GM23338 (cell line): ENCODE measurements around the gene GLCE. TPM values are rescaled to one million over a fixed set of nuclear protein-coding genes. Genes with fewer than 3 reads are reported as not detected.

Experiments used
- ATAC-seq: fragments of 200-7000 bp; cut with Tn5 transposase; 3 replicates; pipeline ENCODE4 v1.9.1; 2020
- DNase-seq: peaks from one replicate; pipeline ENCODE4 v3.0.0-alpha.2; 2015; ENCODE audit warnings: low spot score
- H2AFZ ChIP-seq: fragments of 200-600 bp; sonication (generic); 2 replicates; pipeline ENCODE4 v1.8.0; 2016; ENCODE audit warnings: antibody characterized with exemption, mild to moderate bottlenecking, moderate library complexity
- H3F3A ChIP-seq: fragments of 200-600 bp; sonication (generic); replicated peaks from 2 replicates; pipeline ENCODE4 v1.8.0; 2017; ENCODE audit warnings: antibody characterized with exemption, mixed run types, low read depth
- H3K27ac ChIP-seq: fragments of 200-600 bp; sonication (generic); 2 replicates; pipeline ENCODE4 v1.6.1; 2016; ENCODE audit warnings: low read depth
- H3K27me3 ChIP-seq: fragments of 200-600 bp; sonication (generic); 2 replicates; pipeline ENCODE4 v1.8.0; 2016; ENCODE audit warnings: mild to moderate bottlenecking, mixed run types, moderate library complexity; ENCODE audit not compliant: insufficient read depth
- H3K36me3 ChIP-seq: fragments of 200-600 bp; sonication (generic); 2 replicates; pipeline ENCODE4 v1.8.0; 2016; ENCODE audit warnings: mild to moderate bottlenecking; ENCODE audit not compliant: insufficient read depth
- H3K4me1 ChIP-seq: fragments of 200-600 bp; sonication (generic); 2 replicates; pipeline ENCODE4 v1.8.0; 2016; ENCODE audit warnings: mild to moderate bottlenecking, moderate library complexity; ENCODE audit not compliant: insufficient read depth
- H3K4me2 ChIP-seq: fragments of 200-600 bp; sonication (generic); 2 replicates; pipeline ENCODE4 v1.7.1; 2017; ENCODE audit warnings: mixed run types
- H3K4me3 ChIP-seq: fragments of 200-600 bp; sonication (generic); 2 replicates; pipeline ENCODE4 v1.6.1; 2016; ENCODE audit warnings: mixed run types
- H3K79me2 ChIP-seq: fragments of 200-600 bp; sonication (generic); replicated peaks from 2 replicates; pipeline ENCODE4 v1.8.0; 2017; ENCODE audit warnings: mild to moderate bottlenecking; ENCODE audit not compliant: insufficient read depth
- H3K9me2 ChIP-seq: fragments of 200-600 bp; sonication (generic); 2 replicates; pipeline ENCODE4 v1.8.0; 2017; ENCODE audit not compliant: insufficient read depth
- H4K20me1 ChIP-seq: fragments of 200-600 bp; sonication (generic); replicated peaks from 2 replicates; pipeline ENCODE4 v1.8.0; 2017; ENCODE audit warnings: mild to moderate bottlenecking; ENCODE audit not compliant: insufficient read depth
- H3K27ac Mint-ChIP-seq: 2 replicates; pipeline ENCODE4 v1.8.0; 2020; ENCODE audit warnings: inconsistent platforms, mild to moderate bottlenecking, moderate library complexity, mixed read lengths
- H3K27me3 Mint-ChIP-seq: 3 replicates; pipeline ENCODE4 v1.8.0; 2022; ENCODE audit warnings: low read depth, mild to moderate bottlenecking, moderate library complexity, mixed read lengths, inconsistent platforms; ENCODE audit not compliant: insufficient read depth, poor library complexity
- H3K36me3 Mint-ChIP-seq: 3 replicates; pipeline ENCODE4 v1.8.0; 2021; ENCODE audit warnings: low read depth, mild to moderate bottlenecking, inconsistent platforms, moderate library complexity, mixed read lengths
- H3K4me1 Mint-ChIP-seq: 3 replicates; pipeline ENCODE4 v1.8.0; 2020; ENCODE audit warnings: mild to moderate bottlenecking, inconsistent platforms, mixed read lengths
- H3K4me3 Mint-ChIP-seq: 3 replicates; pipeline ENCODE4 v1.8.0; 2021; ENCODE audit warnings: moderate library complexity, mild to moderate bottlenecking, inconsistent platforms, mixed read lengths
- H3K9me3 Mint-ChIP-seq: 3 replicates; pipeline ENCODE4 v1.8.0; 2020; ENCODE audit warnings: moderate library complexity, mild to moderate bottlenecking, inconsistent platforms, mixed read lengths
- CREB1 ChIP-seq: fragments of 250-450 bp; sonication (Bioruptor Pico); IDR thresholded peaks from 2 replicates; pipeline ENCODE4 v1.5.0; 2020; ENCODE audit warnings: low read depth, mild to moderate bottlenecking, moderate library complexity
- EZH2phosphoT487 ChIP-seq: fragments of 200-600 bp; sonication (generic); IDR thresholded peaks from one replicate; pipeline ENCODE4 v1.8.1; 2018; ENCODE audit warnings: antibody characterized with exemption; ENCODE audit not compliant: unreplicated experiment
- JUNB ChIP-seq: IDR thresholded peaks from one replicate; pipeline ENCODE4 v1.6.1; 2016; ENCODE audit warnings: antibody characterized with exemption; ENCODE audit not compliant: unreplicated experiment
- polyA plus RNA-seq: library from polyadenylated mRNA; unstranded; fragments of >200 nt; fragmentation: Nextera tagmentation; extraction: Ambion mirVana; gene quantifications from 2 replicates; pipeline ENCODE4 v1.2.1, GENCODE V29; 2016
- total RNA-seq: library from RNA; depleted of rRNA; stranded (reverse); fragments of >200 nt; shearing (Covaris generic); gene quantifications from 2 replicates; pipeline ENCODE4 v1.2.3, GENCODE V29; 2014
- TF ChIP-seq, protein P1 (sequence below): IDR thresholded peaks from 2 replicates; pipeline ENCODE4 v1.6.1; 2016; ENCODE audit warnings: antibody characterized with exemption
- TF ChIP-seq, protein P2 (sequence below): fragments of 250-450 bp; sonication (Bioruptor Pico); IDR thresholded peaks from 2 replicates; pipeline ENCODE4 v1.5.0; 2020; ENCODE audit warnings: mild to moderate bottlenecking, moderate library complexity
- TF ChIP-seq, protein P3 (sequence below): IDR thresholded peaks from one replicate; pipeline ENCODE4 v1.6.1; 2018; ENCODE audit warnings: antibody characterized with exemption; ENCODE audit not compliant: unreplicated experiment

The GLCE gene
- total and polyA plus RNA-seq, 2 experiments from 2014 or later, result 7.5 to 15.5 TPM

DNA sequence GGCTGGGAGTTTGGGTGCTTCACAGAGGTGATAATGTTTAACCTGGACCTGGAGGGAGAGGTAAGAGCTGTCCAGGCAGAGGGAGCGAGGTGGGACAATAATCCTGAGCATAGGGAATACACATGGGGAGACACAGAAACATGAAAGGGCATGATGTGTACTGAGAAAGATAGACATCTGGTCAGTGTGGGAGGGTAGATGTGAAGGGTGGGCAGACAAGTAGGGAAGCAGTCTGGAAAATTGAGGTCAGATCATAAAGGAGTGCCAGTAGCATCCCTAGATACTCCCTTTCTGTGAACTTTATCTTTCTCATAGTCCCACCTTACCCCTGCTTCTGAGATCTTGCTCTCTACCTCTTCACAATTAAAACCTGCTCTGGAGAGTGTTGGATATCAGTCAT lies 12.0 kb upstream of the GLCE start:
- peaks cover 5% of the 10 kb centered on the region for H3K27me3 Mint-ChIP-seq
- H3F3A ChIP-seq, result 0 out of 2 replicates have a peak, but pooled peaks cover 6% of the 10 kb centered on the region
- H3K9me2 ChIP-seq, result 0 out of 2 replicates have a peak, but pooled peaks cover 9% of the 10 kb centered on the region
- no peaks in the 10 kb centered on the region for H4K20me1 ChIP-seq
- H3K27ac Mint-ChIP-seq, result no peak overlapping the region
- H3K27ac ChIP-seq, result no peak overlapping the region
- H3K79me2 ChIP-seq, result no peaks in the 10 kb centered on the region
- ATAC-seq, result no peak
- peaks cover 6% of the 10 kb centered on the region; the same call in 1 of the 2 replicates for H3K4me1 ChIP-seq
- no peak overlapping the region for H3K4me3 ChIP-seq
- no peaks in the 10 kb centered on the region for H3K36me3 Mint-ChIP-seq
- H2AFZ ChIP-seq, result no peak overlapping the region
- H3K4me2 ChIP-seq, result no peak overlapping the region
- H3K9me3 Mint-ChIP-seq, result no peaks in the 10 kb centered on the region
- no peak for TF ChIP-seq JUNB
- TF ChIP-seq, protein P1, sequence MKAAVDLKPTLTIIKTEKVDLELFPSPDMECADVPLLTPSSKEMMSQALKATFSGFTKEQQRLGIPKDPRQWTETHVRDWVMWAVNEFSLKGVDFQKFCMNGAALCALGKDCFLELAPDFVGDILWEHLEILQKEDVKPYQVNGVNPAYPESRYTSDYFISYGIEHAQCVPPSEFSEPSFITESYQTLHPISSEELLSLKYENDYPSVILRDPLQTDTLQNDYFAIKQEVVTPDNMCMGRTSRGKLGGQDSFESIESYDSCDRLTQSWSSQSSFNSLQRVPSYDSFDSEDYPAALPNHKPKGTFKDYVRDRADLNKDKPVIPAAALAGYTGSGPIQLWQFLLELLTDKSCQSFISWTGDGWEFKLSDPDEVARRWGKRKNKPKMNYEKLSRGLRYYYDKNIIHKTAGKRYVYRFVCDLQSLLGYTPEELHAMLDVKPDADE, result no peak
- TF ChIP-seq, protein P2, sequence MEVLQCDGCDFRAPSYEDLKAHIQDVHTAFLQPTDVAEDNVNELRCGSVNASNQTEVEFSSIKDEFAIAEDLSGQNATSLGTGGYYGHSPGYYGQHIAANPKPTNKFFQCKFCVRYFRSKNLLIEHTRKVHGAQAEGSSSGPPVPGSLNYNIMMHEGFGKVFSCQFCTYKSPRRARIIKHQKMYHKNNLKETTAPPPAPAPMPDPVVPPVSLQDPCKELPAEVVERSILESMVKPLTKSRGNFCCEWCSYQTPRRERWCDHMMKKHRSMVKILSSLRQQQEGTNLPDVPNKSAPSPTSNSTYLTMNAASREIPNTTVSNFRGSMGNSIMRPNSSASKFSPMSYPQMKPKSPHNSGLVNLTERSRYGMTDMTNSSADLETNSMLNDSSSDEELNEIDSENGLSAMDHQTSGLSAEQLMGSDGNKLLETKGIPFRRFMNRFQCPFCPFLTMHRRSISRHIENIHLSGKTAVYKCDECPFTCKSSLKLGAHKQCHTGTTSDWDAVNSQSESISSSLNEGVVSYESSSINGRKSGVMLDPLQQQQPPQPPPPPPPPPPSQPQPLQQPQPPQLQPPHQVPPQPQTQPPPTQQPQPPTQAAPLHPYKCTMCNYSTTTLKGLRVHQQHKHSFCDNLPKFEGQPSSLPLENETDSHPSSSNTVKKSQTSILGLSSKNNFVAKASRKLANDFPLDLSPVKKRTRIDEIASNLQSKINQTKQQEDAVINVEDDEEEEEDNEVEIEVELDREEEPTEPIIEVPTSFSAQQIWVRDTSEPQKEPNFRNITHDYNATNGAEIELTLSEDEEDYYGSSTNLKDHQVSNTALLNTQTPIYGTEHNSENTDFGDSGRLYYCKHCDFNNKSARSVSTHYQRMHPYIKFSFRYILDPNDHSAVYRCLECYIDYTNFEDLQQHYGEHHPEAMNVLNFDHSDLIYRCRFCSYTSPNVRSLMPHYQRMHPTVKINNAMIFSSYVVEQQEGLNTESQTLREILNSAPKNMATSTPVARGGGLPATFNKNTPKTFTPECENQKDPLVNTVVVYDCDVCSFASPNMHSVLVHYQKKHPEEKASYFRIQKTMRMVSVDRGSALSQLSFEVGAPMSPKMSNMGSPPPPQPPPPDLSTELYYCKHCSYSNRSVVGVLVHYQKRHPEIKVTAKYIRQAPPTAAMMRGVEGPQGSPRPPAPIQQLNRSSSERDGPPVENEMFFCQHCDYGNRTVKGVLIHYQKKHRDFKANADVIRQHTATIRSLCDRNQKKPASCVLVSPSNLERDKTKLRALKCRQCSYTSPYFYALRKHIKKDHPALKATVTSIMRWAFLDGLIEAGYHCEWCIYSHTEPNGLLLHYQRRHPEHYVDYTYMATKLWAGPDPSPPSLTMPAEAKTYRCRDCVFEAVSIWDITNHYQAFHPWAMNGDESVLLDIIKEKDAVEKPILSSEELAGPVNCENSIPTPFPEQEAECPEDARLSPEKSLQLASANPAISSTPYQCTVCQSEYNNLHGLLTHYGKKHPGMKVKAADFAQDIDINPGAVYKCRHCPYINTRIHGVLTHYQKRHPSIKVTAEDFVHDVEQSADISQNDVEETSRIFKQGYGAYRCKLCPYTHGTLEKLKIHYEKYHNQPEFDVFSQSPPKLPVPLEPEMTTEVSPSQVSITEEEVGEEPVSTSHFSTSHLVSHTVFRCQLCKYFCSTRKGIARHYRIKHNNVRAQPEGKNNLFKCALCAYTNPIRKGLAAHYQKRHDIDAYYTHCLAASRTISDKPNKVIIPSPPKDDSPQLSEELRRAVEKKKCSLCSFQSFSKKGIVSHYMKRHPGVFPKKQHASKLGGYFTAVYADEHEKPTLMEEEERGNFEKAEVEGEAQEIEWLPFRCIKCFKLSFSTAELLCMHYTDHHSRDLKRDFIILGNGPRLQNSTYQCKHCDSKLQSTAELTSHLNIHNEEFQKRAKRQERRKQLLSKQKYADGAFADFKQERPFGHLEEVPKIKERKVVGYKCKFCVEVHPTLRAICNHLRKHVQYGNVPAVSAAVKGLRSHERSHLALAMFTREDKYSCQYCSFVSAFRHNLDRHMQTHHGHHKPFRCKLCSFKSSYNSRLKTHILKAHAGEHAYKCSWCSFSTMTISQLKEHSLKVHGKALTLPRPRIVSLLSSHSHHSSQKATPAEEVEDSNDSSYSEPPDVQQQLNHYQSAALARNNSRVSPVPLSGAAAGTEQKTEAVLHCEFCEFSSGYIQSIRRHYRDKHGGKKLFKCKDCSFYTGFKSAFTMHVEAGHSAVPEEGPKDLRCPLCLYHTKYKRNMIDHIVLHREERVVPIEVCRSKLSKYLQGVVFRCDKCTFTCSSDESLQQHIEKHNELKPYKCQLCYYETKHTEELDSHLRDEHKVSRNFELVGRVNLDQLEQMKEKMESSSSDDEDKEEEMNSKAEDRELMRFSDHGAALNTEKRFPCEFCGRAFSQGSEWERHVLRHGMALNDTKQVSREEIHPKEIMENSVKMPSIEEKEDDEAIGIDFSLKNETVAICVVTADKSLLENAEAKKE (CRISPR knock-in tag), result no peak
- no peak for TF ChIP-seq CREB1 (CRISPR knock-in tag)
- TF ChIP-seq, protein P3, sequence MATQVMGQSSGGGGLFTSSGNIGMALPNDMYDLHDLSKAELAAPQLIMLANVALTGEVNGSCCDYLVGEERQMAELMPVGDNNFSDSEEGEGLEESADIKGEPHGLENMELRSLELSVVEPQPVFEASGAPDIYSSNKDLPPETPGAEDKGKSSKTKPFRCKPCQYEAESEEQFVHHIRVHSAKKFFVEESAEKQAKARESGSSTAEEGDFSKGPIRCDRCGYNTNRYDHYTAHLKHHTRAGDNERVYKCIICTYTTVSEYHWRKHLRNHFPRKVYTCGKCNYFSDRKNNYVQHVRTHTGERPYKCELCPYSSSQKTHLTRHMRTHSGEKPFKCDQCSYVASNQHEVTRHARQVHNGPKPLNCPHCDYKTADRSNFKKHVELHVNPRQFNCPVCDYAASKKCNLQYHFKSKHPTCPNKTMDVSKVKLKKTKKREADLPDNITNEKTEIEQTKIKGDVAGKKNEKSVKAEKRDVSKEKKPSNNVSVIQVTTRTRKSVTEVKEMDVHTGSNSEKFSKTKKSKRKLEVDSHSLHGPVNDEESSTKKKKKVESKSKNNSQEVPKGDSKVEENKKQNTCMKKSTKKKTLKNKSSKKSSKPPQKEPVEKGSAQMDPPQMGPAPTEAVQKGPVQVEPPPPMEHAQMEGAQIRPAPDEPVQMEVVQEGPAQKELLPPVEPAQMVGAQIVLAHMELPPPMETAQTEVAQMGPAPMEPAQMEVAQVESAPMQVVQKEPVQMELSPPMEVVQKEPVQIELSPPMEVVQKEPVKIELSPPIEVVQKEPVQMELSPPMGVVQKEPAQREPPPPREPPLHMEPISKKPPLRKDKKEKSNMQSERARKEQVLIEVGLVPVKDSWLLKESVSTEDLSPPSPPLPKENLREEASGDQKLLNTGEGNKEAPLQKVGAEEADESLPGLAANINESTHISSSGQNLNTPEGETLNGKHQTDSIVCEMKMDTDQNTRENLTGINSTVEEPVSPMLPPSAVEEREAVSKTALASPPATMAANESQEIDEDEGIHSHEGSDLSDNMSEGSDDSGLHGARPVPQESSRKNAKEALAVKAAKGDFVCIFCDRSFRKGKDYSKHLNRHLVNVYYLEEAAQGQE, result no peak
- no peak for TF ChIP-seq EZH2phosphoT487
- no peak overlapping the region for H3K4me3 Mint-ChIP-seq
- H3K36me3 ChIP-seq, result no peaks in the 10 kb centered on the region
- no peaks in the 10 kb centered on the region for H3K27me3 ChIP-seq
- no peak for DNase-seq
- peaks cover 7% of the 10 kb centered on the region for H3K4me1 Mint-ChIP-seq
